Endothelial cell of umbilical vein (primary cell): ENCODE data around the gene WDR31. TPM values are rescaled to one million over a fixed set of nuclear protein-coding genes. Genes with fewer than 3 reads are reported as not detected.

Source experiments
- BruUV-seq: library from RNA; stranded (reverse); fragments of 400-500 nt; replicated peaks from 2 replicates; lab custom pipeline; 2021; lab: Mats Ljungman, UMichigan
- CTCF ChIA-PET: fragments of 300-600, 350-600 bp; sonication (Branson Sonifier 250); formaldehyde crosslinking; loops from one replicate; lab custom pipeline; 2021; ENCODE audit warnings: antibody characterized with exemption, inconsistent platforms; lab: Charles Lee
- POLR2A ChIA-PET: fragments of 300-600, 350-600 bp; sonication (Branson Sonifier 250); formaldehyde crosslinking; loops from one replicate; lab custom pipeline; 2021; ENCODE audit warnings: antibody characterized with exemption, inconsistent platforms; lab: Charles Lee
- DNase-seq: peaks from one replicate; pipeline ENCODE4 v3.0.0-alpha.2; 2011; ENCODE audit warnings: low read depth, low spot score
- FAIRE-seq: peaks from 2 replicates; lab custom pipeline; 2011; peaks lifted over from hg19 to GRCh38; lab: Jason Lieb, UNC
- H2AFZ ChIP-seq: 2 replicates; pipeline ENCODE4 v1.6.0; 2012; ENCODE audit warnings: low read depth, low read length, control low read depth, inconsistent platforms
- H3K27ac ChIP-seq: 2 replicates; pipeline ENCODE4 v1.5.1; 2011; ENCODE audit warnings: low read depth, mild to moderate bottlenecking, control low read depth, low read length, moderate library complexity; ENCODE audit not compliant: insufficient read depth
- H3K27me3 ChIP-seq, 2 experiments: 2 replicates each; pipeline versions ENCODE4 v1.6.0 to v1.6.1; 2011; ENCODE audit warnings: low read length in 2 of 2, mixed read lengths in 1 of 2; ENCODE audit not compliant: control insufficient read depth in 2 of 2, insufficient read depth in 2 of 2
- H3K36me3 ChIP-seq, 2 experiments: 2 replicates in 1 of 2; 3 replicates in 1 of 2; pipeline ENCODE4 v1.5.1; 2011; ENCODE audit warnings: low read length in 2 of 2, mild to moderate bottlenecking in 1 of 2, moderate library complexity in 1 of 2; ENCODE audit not compliant: control insufficient read depth in 2 of 2, insufficient read depth in 2 of 2; ENCODE audit errors: extremely low read depth in 1 of 2
- H3K4me1 ChIP-seq: 3 replicates; pipeline ENCODE4 v1.5.1; 2011; ENCODE audit warnings: mild to moderate bottlenecking, low read length; ENCODE audit not compliant: control insufficient read depth, insufficient read depth; ENCODE audit errors: extremely low read depth
- H3K4me2 ChIP-seq: 2 replicates; pipeline ENCODE4 v1.6.1; 2011; ENCODE audit warnings: low read length, control low read depth, mixed read lengths; ENCODE audit not compliant: insufficient read depth
- H3K4me3 ChIP-seq, 3 experiments: fragments of 200-600 bp in 1 of 3; sonication (generic), shearing (Covaris generic) in 1 of 3; replicated peaks in 1 of 3; 2 replicates each; pipeline ENCODE4 v1.5.1; 2011 to 2016; ENCODE audit warnings: control low read depth in 3 of 3, low read length in 3 of 3, mild to moderate bottlenecking in 2 of 3, inconsistent platforms in 1 of 3, low read depth in 1 of 3, moderate library complexity in 1 of 3; ENCODE audit not compliant: insufficient read depth in 1 of 3
- H3K79me2 ChIP-seq: 2 replicates; pipeline ENCODE4 v1.6.0; 2012; ENCODE audit warnings: low read length, inconsistent platforms; ENCODE audit not compliant: control insufficient read depth, insufficient read depth
- H3K9ac ChIP-seq: replicated peaks from 2 replicates; pipeline ENCODE3; 2011; ENCODE audit warnings: low read length, control low read depth; ENCODE audit not compliant: insufficient read depth; ENCODE audit errors: extremely low read depth
- H3K9me1 ChIP-seq: replicated peaks from 3 replicates; pipeline ENCODE4 v1.6.0; 2011; ENCODE audit warnings: mild to moderate bottlenecking, low read length; ENCODE audit not compliant: control insufficient read depth, insufficient read depth; ENCODE audit errors: extremely low read depth
- H3K9me3 ChIP-seq: replicated peaks from 2 replicates; pipeline ENCODE4 v1.5.1; 2012; ENCODE audit warnings: low read length, inconsistent platforms; ENCODE audit not compliant: control insufficient read depth, insufficient read depth
- H4K20me1 ChIP-seq: replicated peaks from 2 replicates; pipeline ENCODE3; 2011; ENCODE audit warnings: mild to moderate bottlenecking, low read length; ENCODE audit not compliant: control insufficient read depth, insufficient read depth; ENCODE audit errors: extremely low read depth
- CTCF ChIP-seq, 2 donors: IDR thresholded peaks; 1 replicate in 1 of 2; 2 replicates in 1 of 2; pipeline ENCODE4 v1.5.1; 2011; ENCODE audit warnings: low read length in 2 of 2, mild to moderate bottlenecking in 2 of 2, moderate library complexity in 2 of 2, control low read depth in 1 of 2, inconsistent platforms in 1 of 2, low read depth in 1 of 2; ENCODE audit not compliant: insufficient read depth in 1 of 2; ENCODE audit errors: extremely low read depth in 1 of 2
- EZH2 ChIP-seq: IDR thresholded peaks from 2 replicates; pipeline ENCODE4 v1.6.1; 2012; ENCODE audit warnings: borderline replicate concordance, low read depth, mild to moderate bottlenecking, moderate library complexity, low read length, inconsistent platforms; ENCODE audit not compliant: severe bottlenecking
- FOS ChIP-seq: IDR thresholded peaks from 2 replicates; pipeline ENCODE4 v1.6.1; 2011; ENCODE audit warnings: mild to moderate bottlenecking, low read length, moderate library complexity, borderline replicate concordance; ENCODE audit not compliant: insufficient read depth
- GATA2 ChIP-seq: IDR thresholded peaks from 2 replicates; pipeline ENCODE4 v1.7.0; 2011; ENCODE audit warnings: low read depth, mild to moderate bottlenecking, moderate library complexity, mixed read lengths, low read length; ENCODE audit not compliant: insufficient read length, insufficient read depth
- JUN ChIP-seq: IDR thresholded peaks from 2 replicates; pipeline ENCODE4 v1.6.1; 2011; ENCODE audit warnings: borderline replicate concordance, low read depth; ENCODE audit not compliant: insufficient read length, insufficient read depth
- MAX ChIP-seq: IDR thresholded peaks from 2 replicates; pipeline ENCODE4 v1.6.1; 2011; ENCODE audit not compliant: insufficient read depth, insufficient read length
- MYC ChIP-seq: IDR thresholded peaks from one replicate; pipeline ENCODE4 v1.6.1; 2011; ENCODE audit warnings: mild to moderate bottlenecking, low read depth, low read length
- POLR2A ChIP-seq: IDR thresholded peaks from 2 replicates; pipeline ENCODE4 v1.6.1; 2012; ENCODE audit warnings: low read depth, mild to moderate bottlenecking, control low read depth, low read length
- POLR2AphosphoS5 ChIP-seq: IDR thresholded peaks from 2 replicates; pipeline ENCODE4 v1.6.1; 2012; ENCODE audit warnings: low read depth, mild to moderate bottlenecking, control low read depth, low read length, moderate library complexity; ENCODE audit not compliant: insufficient read depth
- dilution Hi-C: fragments of 300-500 bp; cut with MboI; formaldehyde crosslinking; loops from one replicate; pipeline ENCODE4 v1.15.0; 2019; ENCODE audit warnings: low sequenced_read_pairs; ENCODE audit not compliant: extremely low pct_ligation_motif_present
- intact Hi-C: fragments of 100-400 bp; cut with micrococcal nuclease; formaldehyde crosslinking; loops from one replicate; pipeline ENCODE4 v1.10.0; 2022
- polyA plus RNA-seq, 4 experiments: library from polyadenylated mRNA; depleted of rRNA in 3 of 4; stranded (reverse) in 3 of 4; unstranded in 1 of 4; fragments of >200 nt; gene quantifications; 2 replicates each; pipeline versions ENCODE4 v1.2.1 to v1.2.3, GENCODE V29; 2011 to 2012; ENCODE audit warnings: missing spikeins in 1 of 4
- total RNA-seq: library from RNA; stranded (reverse); gene quantifications from 2 replicates; pipeline ENCODE4 v1.2.3, GENCODE V29; 2021

WDR31 gene
- total and polyA plus RNA-seq, 2 donors (not counting 3 experiments of a cell fraction or from before 2014, with no cell fraction given), result 0.22 to 1.00 TPM

- H3K27ac ChIP-seq, result no peak overlapping the region
- H3K4me3 ChIP-seq, result no peak overlapping the region
- intact Hi-C loops (no loop called here), dilution Hi-C loops (no loop called here)
- ChIA-PET POLR2A (no interaction called here), CTCF (no interaction called here)
- no TSS peak for BruUV-seq
- H3K4me1 ChIP-seq, result no peaks in the 10 kb centered on the region
- H3K9ac ChIP-seq, result no peak overlapping the region
- TF ChIP-seq JUN, result no peak
- no peak for TF ChIP-seq MAX
- TF ChIP-seq MYC, result no peak
- TF ChIP-seq FOS, result no peak
- no peak for TF ChIP-seq EZH2
- TF ChIP-seq GATA2, result no peak
- no peak for TF ChIP-seq POLR2AphosphoS5
- TF ChIP-seq POLR2A, result no peak
- TF ChIP-seq CTCF (IDR thresholded peaks at IDR 0.05; ENCODE audit: extremely low read depth in 1 of 2, insufficient read depth in 1 of 2, low read depth in 1 of 2, low read length in 2 of 2), result no peak
- DNase-seq (no peak), FAIRE-seq (no peak)
- no peaks in the 10 kb centered on the region for H3K9me1 ChIP-seq
- peaks cover 5 to 10% of the 10 kb centered on the region in 2 experiments for H3K27me3 ChIP-seq
- H3K9me3 ChIP-seq, result no peaks in the 10 kb centered on the region
- H4K20me1 ChIP-seq, result no peaks in the 10 kb centered on the region
- no peak overlapping the region for H2AFZ ChIP-seq
- no peak overlapping the region for H3K4me2 ChIP-seq
- no peaks in the 10 kb centered on the region for H3K36me3 ChIP-seq
- H3K79me2 ChIP-seq, result no peaks in the 10 kb centered on the region
Observed at GRCh38 chr9:113360242-113360842, 20.3 kb upstream of the WDR31 start.
